DND-41 (cell line): ENCODE measurements around the gene PRKAR1A.

Source experiments
- ATAC-seq: fragments of 200-7000 bp; cut with Tn5 transposase; 3 replicates; pipeline ENCODE4 v1.9.1; 2021; ENCODE audit warnings: low read depth; ENCODE audit not compliant: insufficient read depth
- DNase-seq: peaks from one replicate; pipeline ENCODE4 v3.0.0-alpha.2; 2020
- H2AFZ ChIP-seq: 2 replicates; pipeline ENCODE4 v1.6.0; 2012; ENCODE audit warnings: low read depth, low read length
- H3K27ac ChIP-seq: 2 replicates; pipeline ENCODE4 v1.5.1; 2012; ENCODE audit warnings: low read length, inconsistent platforms
- H3K27me3 ChIP-seq: fragments of 200-600 bp; sonication (generic); 2 replicates; pipeline ENCODE4 v1.6.0; 2012; ENCODE audit warnings: low read length, mild to moderate bottlenecking, inconsistent platforms; ENCODE audit not compliant: insufficient read depth, poor library complexity
- H3K36me3 ChIP-seq: 2 replicates; pipeline ENCODE4 v1.5.1; 2012; ENCODE audit warnings: low read length, inconsistent platforms; ENCODE audit not compliant: insufficient read depth
- H3K4me1 ChIP-seq: 2 replicates; pipeline ENCODE4 v1.5.1; 2012; ENCODE audit warnings: mild to moderate bottlenecking, low read length; ENCODE audit not compliant: insufficient read depth
- H3K4me2 ChIP-seq: 2 replicates; pipeline ENCODE4 v1.6.0; 2012; ENCODE audit warnings: mild to moderate bottlenecking, moderate library complexity, low read length, inconsistent platforms; ENCODE audit not compliant: insufficient read depth
- H3K4me3 ChIP-seq, 2 experiments: fragments of 200-600 bp in 1 of 2; shearing (Covaris generic) in 1 of 2; 2 replicates each; pipeline ENCODE4 v1.5.1; 2012 to 2016; ENCODE audit warnings: inconsistent platforms in 2 of 2, low read length in 2 of 2, mild to moderate bottlenecking in 2 of 2, low read depth in 1 of 2, moderate library complexity in 1 of 2
- H3K79me2 ChIP-seq: 2 replicates; pipeline ENCODE4 v1.6.0; 2012; ENCODE audit warnings: low read length, inconsistent platforms; ENCODE audit not compliant: insufficient read depth
- H3K9ac ChIP-seq: 2 replicates; pipeline ENCODE4 v1.6.0; 2012; ENCODE audit warnings: low read depth, mild to moderate bottlenecking, inconsistent platforms, low read length, moderate library complexity
- H3K9me3 ChIP-seq: 2 replicates; pipeline ENCODE4 v1.5.1; 2012; ENCODE audit warnings: low read length, moderate library complexity, mild to moderate bottlenecking, inconsistent platforms; ENCODE audit not compliant: insufficient read depth, severe bottlenecking
- H4K20me1 ChIP-seq: 2 replicates; pipeline ENCODE4 v1.6.0; 2012; ENCODE audit warnings: low read length; ENCODE audit not compliant: insufficient read depth
- EZH2 ChIP-seq: IDR thresholded peaks from 3 replicates; pipeline ENCODE4 v1.6.1; 2012; ENCODE audit warnings: borderline replicate concordance, low read depth, mild to moderate bottlenecking, moderate library complexity, low read length, inconsistent platforms; ENCODE audit not compliant: severe bottlenecking
- TF ChIP-seq, protein P1 (sequence below): IDR thresholded peaks from 2 replicates; pipeline ENCODE4 v1.5.1; 2012; ENCODE audit warnings: borderline replicate concordance, low read length, moderate library complexity, mild to moderate bottlenecking; ENCODE audit not compliant: poor library complexity, severe bottlenecking; ENCODE audit errors: extremely low read depth

PRKAR1A gene

DNA sequence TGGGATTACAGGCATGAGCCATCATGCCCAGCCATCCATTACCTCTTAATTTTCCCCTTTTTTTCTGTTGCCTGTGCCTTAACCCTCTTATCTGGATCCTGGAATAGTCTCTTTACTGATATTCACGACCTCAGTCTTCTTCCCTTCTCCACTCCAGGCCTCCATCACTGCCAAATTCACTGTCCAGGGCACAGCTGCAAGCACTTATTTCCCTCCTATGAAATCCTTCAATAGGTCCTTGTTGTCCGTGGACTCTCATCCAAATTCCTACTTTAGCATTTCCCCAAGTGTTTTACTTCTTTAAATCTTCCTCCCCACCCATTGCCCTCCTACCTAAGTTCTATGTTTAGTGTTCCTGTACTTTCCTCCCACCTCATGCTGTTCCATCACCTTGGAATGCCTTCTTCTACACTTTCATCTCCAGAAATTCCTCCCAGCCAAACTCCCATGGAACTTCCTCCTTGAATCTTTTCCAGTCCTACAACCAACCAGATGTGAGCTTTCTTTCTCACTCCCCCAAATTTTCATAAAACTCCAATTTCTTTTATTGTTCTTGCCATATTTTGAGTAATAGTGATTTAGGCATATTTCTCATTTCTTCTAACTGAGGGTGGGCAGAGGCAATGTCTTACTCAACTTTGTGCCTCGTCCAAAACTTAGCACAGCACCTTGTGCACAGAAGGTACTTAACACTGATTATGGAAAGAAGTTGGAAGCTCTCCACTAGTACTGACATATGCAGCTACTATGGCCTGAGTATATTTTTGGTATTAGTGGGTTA, 53.6 kb downstream of the PRKAR1A start:
- ATAC-seq, result no peak
- Histone ChIP-seq H3K79me2 (no peaks in the 10 kb centered on the region), H3K36me3 (no peaks in the 10 kb centered on the region), H2AFZ (no peak overlapping the region), H3K27ac (no peak overlapping the region), H3K9ac (no peak overlapping the region), H3K4me2 (no peak overlapping the region), H3K4me3 (no peak overlapping the region), H4K20me1 (no peaks in the 10 kb centered on the region), H3K4me1 (no peaks in the 10 kb centered on the region), H3K27me3 (peaks cover 15% of the 10 kb centered on the region), H3K9me3 (no peaks in the 10 kb centered on the region)
- no peak for DNase-seq
- TF ChIP-seq, protein P1, sequence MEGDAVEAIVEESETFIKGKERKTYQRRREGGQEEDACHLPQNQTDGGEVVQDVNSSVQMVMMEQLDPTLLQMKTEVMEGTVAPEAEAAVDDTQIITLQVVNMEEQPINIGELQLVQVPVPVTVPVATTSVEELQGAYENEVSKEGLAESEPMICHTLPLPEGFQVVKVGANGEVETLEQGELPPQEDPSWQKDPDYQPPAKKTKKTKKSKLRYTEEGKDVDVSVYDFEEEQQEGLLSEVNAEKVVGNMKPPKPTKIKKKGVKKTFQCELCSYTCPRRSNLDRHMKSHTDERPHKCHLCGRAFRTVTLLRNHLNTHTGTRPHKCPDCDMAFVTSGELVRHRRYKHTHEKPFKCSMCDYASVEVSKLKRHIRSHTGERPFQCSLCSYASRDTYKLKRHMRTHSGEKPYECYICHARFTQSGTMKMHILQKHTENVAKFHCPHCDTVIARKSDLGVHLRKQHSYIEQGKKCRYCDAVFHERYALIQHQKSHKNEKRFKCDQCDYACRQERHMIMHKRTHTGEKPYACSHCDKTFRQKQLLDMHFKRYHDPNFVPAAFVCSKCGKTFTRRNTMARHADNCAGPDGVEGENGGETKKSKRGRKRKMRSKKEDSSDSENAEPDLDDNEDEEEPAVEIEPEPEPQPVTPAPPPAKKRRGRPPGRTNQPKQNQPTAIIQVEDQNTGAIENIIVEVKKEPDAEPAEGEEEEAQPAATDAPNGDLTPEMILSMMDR, result no peak
- no peak for TF ChIP-seq EZH2

DNA sequence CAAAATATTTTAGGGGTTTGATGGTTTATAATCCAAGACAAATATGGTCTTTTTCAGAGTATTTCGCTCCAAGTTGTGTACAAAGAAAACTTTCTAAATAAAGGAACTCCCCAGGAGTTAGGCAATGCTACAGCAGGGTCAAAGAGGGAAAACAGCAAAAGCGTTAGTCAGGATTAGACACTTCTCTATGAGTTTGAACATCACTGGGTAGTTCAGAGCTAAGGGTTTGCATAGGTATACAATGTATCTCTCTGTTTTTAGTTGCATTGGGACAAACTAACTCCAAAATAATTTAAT, 54.2 kb downstream of the PRKAR1A start:
- TF ChIP-seq EZH2, result no peak
- TF ChIP-seq, protein P1, result no peak
- Histone ChIP-seq H3K36me3 (no peaks in the 10 kb centered on the region), H2AFZ (no peak overlapping the region), H4K20me1 (no peaks in the 10 kb centered on the region), H3K27me3 (peaks cover 15% of the 10 kb centered on the region), H3K79me2 (no peaks in the 10 kb centered on the region), H3K27ac (no peak overlapping the region), H3K4me2 (no peak overlapping the region), H3K9me3 (no peaks in the 10 kb centered on the region), H3K9ac (no peak overlapping the region), H3K4me3 (no peak overlapping the region), H3K4me1 (no peaks in the 10 kb centered on the region)
- DNase-seq (no peak), ATAC-seq (no peak)

DNA sequence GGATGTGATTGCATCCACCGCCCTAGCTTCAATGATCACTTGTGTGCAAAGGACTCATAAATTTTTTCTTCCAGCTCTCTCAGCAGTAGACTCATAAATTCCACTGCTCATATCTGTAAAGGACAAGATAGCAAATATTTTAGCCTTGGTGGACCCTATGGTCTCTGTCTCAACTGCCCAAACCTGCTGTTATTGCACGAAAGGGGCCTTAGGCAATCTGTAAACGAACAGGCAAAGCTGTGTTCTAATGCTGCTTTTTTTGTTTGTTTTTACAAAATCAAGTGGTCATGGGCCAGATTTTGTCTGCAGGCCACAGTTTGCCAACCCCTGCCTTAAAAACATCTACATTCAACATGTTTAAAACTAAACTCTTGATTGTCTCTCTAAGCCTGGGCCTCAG, 54.8 kb downstream of the PRKAR1A start:
- Histone ChIP-seq H3K36me3 (no peaks in the 10 kb centered on the region), H3K27ac (no peak overlapping the region), H3K4me3 (no peak overlapping the region), H3K4me1 (no peaks in the 10 kb centered on the region), H3K4me2 (no peak overlapping the region), H2AFZ (no peak overlapping the region), H3K27me3 (peaks cover 15% of the 10 kb centered on the region), H3K9me3 (no peaks in the 10 kb centered on the region), H4K20me1 (no peaks in the 10 kb centered on the region), H3K79me2 (no peaks in the 10 kb centered on the region), H3K9ac (no peak overlapping the region)
- ATAC-seq (no peak), DNase-seq (no peak)
- TF ChIP-seq, protein P1, result no peak
- no peak for TF ChIP-seq EZH2
